Renal cortex interstitium (tissue), 11 donors: ENCODE measurements around the gene THSD1. TPM values are rescaled to one million over a fixed set of nuclear protein-coding genes. Genes with fewer than 3 reads are reported as not detected.
"Not testable (repeated sequence)": the region's sequence is repeated elsewhere in the genome, so short reads cannot be mapped to it uniquely, and the experiment has no call there.

ENCODE experiments used
- DNase-seq, 11 donors: peaks; one replicate each; pipeline ENCODE4 v3.0.0-alpha.2; 2013; ENCODE audit warnings: low read depth in 9 of 11, low spot score in 4 of 11; ENCODE audit errors: extremely low read depth in 1 of 11
- polyA plus RNA-seq, 3 donors: library from polyadenylated mRNA; unstranded; fragments of 120-200 nt; gene quantifications; one replicate each; pipeline ENCODE4 v1.2.1, GENCODE V29; 2013; ENCODE audit not compliant: insufficient read length in 3 of 3

THSD1 gene
- polyA plus RNA-seq, 3 donors = 6.5 to 7.3 (median 7.1) TPM

GRCh38 chr13:52374389-52374788 is 31.6 kb downstream of the THSD1 start:
- DNase-seq = no peak

- DNase-seq = not testable (repeated sequence)
These were observed 32.7 kb downstream of the THSD1 start for GRCh38 chr13:52373277-52373676.

GRCh38 chr13:52371736-52372247 is 34.2 kb downstream of the THSD1 start:
- DNase-seq = no peak

GRCh38 chr13:52366291-52366690 is 39.7 kb downstream of the THSD1 start:
- DNase-seq = no peak

- not testable (repeated sequence) for DNase-seq
These were observed 43.6 kb downstream of the THSD1 start for GRCh38 chr13:52362169-52362887.

GRCh38 chr13:52361225-52361624 is 44.7 kb downstream of the THSD1 start:
- no peak for DNase-seq

GRCh38 chr13:52359534-52359933 is 46.4 kb downstream of the THSD1 start:
- peak; percentile 23 to 79 (median 42) for DNase-seq

GRCh38 chr13:52356327-52356726 is 49.6 kb downstream of the THSD1 start:
- DNase-seq = no peak

GRCh38 chr13:52353193-52353592 is 52.8 kb downstream of the THSD1 start:
- no peak for DNase-seq

- no peak for DNase-seq
These were observed 56.8 kb downstream of the THSD1 start for GRCh38 chr13:52348983-52349780.

- DNase-seq = peak in 5 of 11 donors; percentile 15 to 36 (median 25)
These were observed 57.9 kb downstream of the THSD1 start for GRCh38 chr13:52348071-52348470.

- no peak for DNase-seq
These were observed 60.2 kb downstream of the THSD1 start for GRCh38 chr13:52345631-52346251.

- no peak for DNase-seq
These were observed 60.9 kb downstream of the THSD1 start for GRCh38 chr13:52345048-52345447.

GRCh38 chr13:52344108-52344507 is 61.9 kb downstream of the THSD1 start:
- no peak for DNase-seq

GRCh38 chr13:52342203-52342602 is 63.8 kb downstream of the THSD1 start:
- not testable (repeated sequence) for DNase-seq

- DNase-seq = not testable (repeated sequence)
These were observed 68.0 kb downstream of the THSD1 start for GRCh38 chr13:52337828-52338455.

GRCh38 chr13:52334107-52334506 is 71.9 kb downstream of the THSD1 start:
- not testable (repeated sequence) for DNase-seq

- not testable (repeated sequence) for DNase-seq
These were observed 74.1 kb downstream of the THSD1 start for GRCh38 chr13:52331844-52332243.
